H1 (cell line): ENCODE results near the gene CSGALNACT2. TPM values are rescaled to one million over a fixed set of nuclear protein-coding genes. Genes with fewer than 3 reads are reported as not detected.

Experiments used
- ASH2L ChIP-seq: fragments of 200-600, 300-600 bp; sonication (generic); IDR thresholded peaks from one replicate; pipeline ENCODE4 v1.7.1; 2017; ENCODE audit warnings: low read length
- CBX8 ChIP-seq: fragments of 300-800, 300-1000 bp; sonication (generic); IDR thresholded peaks from 2 replicates; pipeline ENCODE4 v1.7.1; 2016; ENCODE audit warnings: low read depth, low read length, borderline replicate concordance
- CHD7 ChIP-seq: fragments of 300-600 bp; sonication (generic); IDR thresholded peaks from 2 replicates; pipeline ENCODE4 v1.7.1; 2012; ENCODE audit warnings: low read length, moderate library complexity, mild to moderate bottlenecking, inconsistent platforms; ENCODE audit not compliant: insufficient replicate concordance
- KDM4A ChIP-seq: IDR thresholded peaks from one replicate; pipeline ENCODE4 v1.7.1; 2012; ENCODE audit warnings: low read depth, mild to moderate bottlenecking, moderate library complexity, low read length, inconsistent platforms; ENCODE audit not compliant: severe bottlenecking
- RXRA ChIP-seq: IDR thresholded peaks from 2 replicates; pipeline ENCODE4 v1.6.1; 2011; ENCODE audit warnings: low read depth, mild to moderate bottlenecking, low read length, moderate library complexity; ENCODE audit not compliant: insufficient read depth
- SIX5 ChIP-seq: IDR thresholded peaks from 2 replicates; pipeline ENCODE4 v1.6.1; 2011; ENCODE audit warnings: mild to moderate bottlenecking, low read depth, low read length
- SUZ12 ChIP-seq: fragments of 200-600 bp; sonication (generic); IDR thresholded peaks from 2 replicates; pipeline ENCODE4 v1.6.1; 2012; ENCODE audit warnings: mild to moderate bottlenecking, inconsistent platforms, low read length, moderate library complexity, mixed read lengths
- TAF1 ChIP-seq: IDR thresholded peaks from 2 replicates; pipeline ENCODE4 v1.6.1; 2011; ENCODE audit warnings: mild to moderate bottlenecking, low read depth, low read length
- polyA plus RNA-seq, 7 experiments: library from polyadenylated mRNA; depleted of rRNA in 3 of 7; stranded (reverse) in 5 of 7; unstranded in 2 of 7; fragments of >200 nt in 5 of 7; fragments of 200-250 nt in 2 of 7; gene quantifications; 1 replicate in 5 of 7; 2 replicates in 1 of 7; 4 replicates in 1 of 7; pipeline versions ENCODE4 v1.2.1 to v1.2.3, GENCODE V29; 2011 to 2013; ENCODE audit warnings: missing spikeins in 2 of 7, mixed read lengths in 2 of 7
- total RNA-seq: library from RNA; stranded (reverse); fragmentation: NEBNext Ultra II Directional; extraction: Animal tissue kit (Norgen Biotek cat#: 25700); gene quantifications from 2 replicates; pipeline ENCODE4 v1.2.1, GENCODE V29; 2021

CSGALNACT2 gene
- total and polyA plus RNA-seq, 2 of the 8 experiments (the other 6 are each of a cell fraction or from before 2014, with no cell fraction given): 2.6 to 5.3 TPM

- TF ChIP-seq CHD7 (no peak), SIX5 (no peak), KDM4A (no peak), TAF1 (no peak), SUZ12 (no peak), CBX8 (no peak), RXRA (no peak), ASH2L (no peak)
These were observed 62.5 kb downstream of the CSGALNACT2 start (continued) for GRCh38 chr10:43200538-43201390.
